HepG2 (cell line): Measurements from ENCODE around the gene DRAP1. TPM values are rescaled to one million over a fixed set of nuclear protein-coding genes. Genes with fewer than 3 reads are reported as not detected.

Source experiments
- ASH2L ChIP-seq: fragments of 300-600, 200-600 bp; sonication (generic); IDR thresholded peaks from 2 replicates; pipeline ENCODE4 v1.7.0; 2017; ENCODE audit warnings: low read depth, mild to moderate bottlenecking, moderate library complexity, mixed read lengths, low read length; ENCODE audit not compliant: insufficient read length
- CBX1 ChIP-seq: IDR thresholded peaks from one replicate; pipeline ENCODE4 v1.6.1; 2016; ENCODE audit warnings: antibody characterized with exemption, low read depth
- CBX5 ChIP-seq: sonication (generic); formaldehyde crosslinking; IDR thresholded peaks from 2 replicates; pipeline ENCODE4 v1.4.0; 2020; ENCODE audit warnings: missing genetic modification reagents, borderline replicate concordance
- CENPX ChIP-seq: sonication (generic); formaldehyde crosslinking; IDR thresholded peaks from 2 replicates; pipeline ENCODE4 v1.9.0; 2021; ENCODE audit warnings: mild to moderate bottlenecking, missing genetic modification reagents, moderate library complexity
- MATR3 ChIP-seq: sonication (generic); formaldehyde crosslinking; IDR thresholded peaks from 2 replicates; pipeline ENCODE4 v1.4.0; 2020; ENCODE audit warnings: missing genetic modification reagents
- NCOA1 ChIP-seq: sonication (generic); formaldehyde crosslinking; IDR thresholded peaks from 2 replicates; pipeline ENCODE4 v1.9.0; 2021; ENCODE audit warnings: missing genetic modification reagents
- NFYB ChIP-seq: sonication (generic); formaldehyde crosslinking; IDR thresholded peaks from 2 replicates; pipeline ENCODE4 v1.4.0; 2020; ENCODE audit warnings: missing genetic modification reagents
- RCOR2 ChIP-seq: IDR thresholded peaks from 2 replicates; pipeline ENCODE4 v1.6.1; 2016; ENCODE audit warnings: missing biosample characterization, missing genetic modification reagents
- SMARCE1 ChIP-seq: fragments of 450-650 bp; IDR thresholded peaks from 2 replicates; pipeline ENCODE4 v1.6.1; 2017; ENCODE audit warnings: borderline replicate concordance
- TBL1XR1 ChIP-seq: fragments of 150-350 bp; IDR thresholded peaks from 2 replicates; pipeline ENCODE4 v1.6.1; 2014; ENCODE audit warnings: borderline replicate concordance, low read length; ENCODE audit not compliant: partially characterized antibody
- ZBTB49 ChIP-seq: sonication (generic); formaldehyde crosslinking; IDR thresholded peaks from 2 replicates; pipeline ENCODE4 v1.4.0; 2020; ENCODE audit warnings: missing genetic modification reagents, borderline replicate concordance
- ZNF124 ChIP-seq: sonication (generic); formaldehyde crosslinking; IDR thresholded peaks from 2 replicates; pipeline ENCODE4 v1.4.0; 2020; ENCODE audit warnings: missing genetic modification reagents
- ZNF20 ChIP-seq: sonication (generic); formaldehyde crosslinking; IDR thresholded peaks from 2 replicates; pipeline ENCODE4 v1.4.0; 2020; ENCODE audit warnings: mild to moderate bottlenecking, moderate library complexity, missing genetic modification reagents
- ZNF383 ChIP-seq: sonication (generic); formaldehyde crosslinking; IDR thresholded peaks from 2 replicates; pipeline ENCODE4 v1.4.0; 2020; ENCODE audit warnings: missing genetic modification reagents, mild to moderate bottlenecking, borderline replicate concordance
- ZNF549 ChIP-seq: sonication (generic); formaldehyde crosslinking; IDR thresholded peaks from 2 replicates; pipeline ENCODE4 v1.5.0; 2020; ENCODE audit warnings: missing genetic modification reagents
- ZNF703 ChIP-seq: sonication (generic); formaldehyde crosslinking; IDR thresholded peaks from 2 replicates; pipeline ENCODE4 v1.5.1; 2020; ENCODE audit warnings: missing genetic modification reagents, mild to moderate bottlenecking, moderate library complexity, borderline replicate concordance
- ZNF770 ChIP-seq: sonication (generic); formaldehyde crosslinking; IDR thresholded peaks from 2 replicates; pipeline ENCODE4 v1.5.0; 2020; ENCODE audit warnings: mild to moderate bottlenecking, missing genetic modification reagents
- ZNF850 ChIP-seq: sonication (generic); formaldehyde crosslinking; conservative IDR thresholded peaks from 2 replicates; pipeline ENCODE4 v1.9.0; 2021; ENCODE audit warnings: mild to moderate bottlenecking, missing genetic modification reagents
- ZNF883 ChIP-seq: sonication (generic); formaldehyde crosslinking; IDR thresholded peaks from 2 replicates; pipeline ENCODE4 v1.5.1; 2020; ENCODE audit warnings: mild to moderate bottlenecking, missing genetic modification reagents; ENCODE audit errors: not compliant biosample characterization
- polyA plus RNA-seq, 8 experiments: library from polyadenylated mRNA; depleted of rRNA in 3 of 8; stranded (reverse) in 7 of 8; unstranded in 1 of 8; fragments of >200 nt; fragmentation: Illumina TruSeq in 4 of 8; extraction: Trizol in 4 of 8; gene quantifications; 2 replicates each; pipeline versions ENCODE4 v1.2.1 to v1.2.3, GENCODE V29; 2011 to 2016; ENCODE audit warnings: low read depth in 4 of 8, missing spikeins in 1 of 8, mixed read lengths in 1 of 8; ENCODE audit not compliant: insufficient read depth in 1 of 8
- total RNA-seq, 5 experiments: library from RNA; depleted of rRNA; stranded (reverse); fragments of >200 nt; fragmentation: Illumina TruSeq; extraction: Trizol; gene quantifications; 2 replicates each; pipeline ENCODE4 v1.2.3, GENCODE V29; 2016; ENCODE audit warnings: low read depth in 1 of 5
- TF ChIP-seq, protein P1 (sequence below): conservative IDR thresholded peaks from 2 replicates; pipeline ENCODE4 v1.6.1; 2018; ENCODE audit warnings: missing genetic modification reagents
- TF ChIP-seq, protein P2 (sequence below): sonication (generic); formaldehyde crosslinking; IDR thresholded peaks from 2 replicates; pipeline ENCODE4 v1.8.1; 2022; ENCODE audit warnings: mild to moderate bottlenecking, missing genetic modification reagents
- TF ChIP-seq, protein P3 (sequence below): sonication (generic); formaldehyde crosslinking; IDR thresholded peaks from 2 replicates; pipeline ENCODE4 v1.5.0; 2020; ENCODE audit warnings: missing genetic modification reagents

DRAP1 gene
- total and polyA plus RNA-seq, 2 of the 13 experiments (the other 11 are each of a cell fraction or from before 2014, with no cell fraction given), result 46.8 to 52.3 TPM

DNA sequence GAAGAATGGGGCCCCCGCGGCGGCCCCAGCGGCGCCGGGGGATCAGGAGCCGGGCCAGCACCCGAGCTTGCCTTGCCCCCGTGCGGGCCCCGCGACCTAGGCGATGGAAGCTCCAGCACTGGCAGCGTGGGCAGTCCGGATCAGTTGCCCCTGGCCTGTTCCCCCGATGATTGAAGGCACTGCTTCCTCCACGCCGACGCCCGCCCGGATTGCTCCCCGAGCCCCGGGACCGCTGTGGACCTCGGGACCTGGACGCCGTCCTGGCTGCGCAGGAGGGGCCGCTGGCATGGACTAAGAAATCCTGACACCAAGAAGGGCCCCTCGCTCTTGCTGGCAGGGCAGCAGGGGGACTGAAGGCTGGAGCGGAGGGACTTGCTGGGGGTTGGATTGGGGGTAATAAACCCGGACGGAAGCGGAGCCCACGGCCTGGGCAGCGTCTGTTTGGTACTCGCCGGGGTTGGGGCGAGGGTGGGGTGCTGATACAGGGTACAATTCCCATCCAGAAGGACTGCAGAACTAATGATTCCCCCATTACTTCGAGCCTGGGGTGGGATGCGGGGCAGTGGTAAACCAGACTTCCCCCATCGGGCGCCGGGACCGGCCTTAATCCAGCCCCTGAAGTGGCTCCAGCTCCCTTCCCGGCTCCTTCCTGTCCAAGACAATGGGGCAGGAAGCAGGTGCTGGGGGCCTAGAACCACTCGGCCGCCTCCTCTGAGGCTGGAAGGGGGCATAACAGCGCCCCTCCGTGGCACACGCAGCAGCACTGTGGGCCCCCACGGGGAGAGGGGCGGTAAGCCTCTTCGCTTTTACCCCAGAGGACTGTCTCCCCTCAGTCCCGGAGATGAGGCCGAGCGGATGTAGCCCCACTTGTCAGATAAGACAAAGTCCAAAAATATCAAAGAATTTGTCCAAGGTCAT is 27.7 kb upstream of the DRAP1 start (continued):
- TF ChIP-seq ZNF770 (CRISPR knock-in tag) (no peak), ZNF383 (no peak), ZNF703 (CRISPR knock-in tag) (0 out of 2 replicates have a peak, but pooled peaks have one; percentile 17), ZNF883 (CRISPR knock-in tag) (peak; percentile 24), ZNF850 (CRISPR knock-in tag) (no peak), NFYB (CRISPR knock-in tag) (no peak), ASH2L (no peak), ZNF549 (no peak), CBX1 (peak; percentile 21), ZNF124 (CRISPR knock-in tag) (no peak), RCOR2 (CRISPR knock-in tag) (no peak; the same call in 1 of the 2 replicates), CENPX (no peak), NCOA1 (CRISPR knock-in tag) (no peak; the same call in 1 of the 2 replicates), TBL1XR1 (no peak), MATR3 (CRISPR knock-in tag) (no peak), ZNF20 (no peak), SMARCE1 (no peak), CBX5 (no peak), ZBTB49 (no peak)
- TF ChIP-seq, protein P1, sequence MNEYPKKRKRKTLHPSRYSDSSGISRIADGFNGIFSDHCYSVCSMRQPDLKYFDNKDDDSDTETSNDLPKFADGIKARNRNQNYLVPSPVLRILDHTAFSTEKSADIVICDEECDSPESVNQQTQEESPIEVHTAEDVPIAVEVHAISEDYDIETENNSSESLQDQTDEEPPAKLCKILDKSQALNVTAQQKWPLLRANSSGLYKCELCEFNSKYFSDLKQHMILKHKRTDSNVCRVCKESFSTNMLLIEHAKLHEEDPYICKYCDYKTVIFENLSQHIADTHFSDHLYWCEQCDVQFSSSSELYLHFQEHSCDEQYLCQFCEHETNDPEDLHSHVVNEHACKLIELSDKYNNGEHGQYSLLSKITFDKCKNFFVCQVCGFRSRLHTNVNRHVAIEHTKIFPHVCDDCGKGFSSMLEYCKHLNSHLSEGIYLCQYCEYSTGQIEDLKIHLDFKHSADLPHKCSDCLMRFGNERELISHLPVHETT (CRISPR knock-in tag), result no peak
- TF ChIP-seq, protein P2, sequence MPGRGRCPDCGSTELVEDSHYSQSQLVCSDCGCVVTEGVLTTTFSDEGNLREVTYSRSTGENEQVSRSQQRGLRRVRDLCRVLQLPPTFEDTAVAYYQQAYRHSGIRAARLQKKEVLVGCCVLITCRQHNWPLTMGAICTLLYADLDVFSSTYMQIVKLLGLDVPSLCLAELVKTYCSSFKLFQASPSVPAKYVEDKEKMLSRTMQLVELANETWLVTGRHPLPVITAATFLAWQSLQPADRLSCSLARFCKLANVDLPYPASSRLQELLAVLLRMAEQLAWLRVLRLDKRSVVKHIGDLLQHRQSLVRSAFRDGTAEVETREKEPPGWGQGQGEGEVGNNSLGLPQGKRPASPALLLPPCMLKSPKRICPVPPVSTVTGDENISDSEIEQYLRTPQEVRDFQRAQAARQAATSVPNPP, result no peak
- TF ChIP-seq, protein P3, sequence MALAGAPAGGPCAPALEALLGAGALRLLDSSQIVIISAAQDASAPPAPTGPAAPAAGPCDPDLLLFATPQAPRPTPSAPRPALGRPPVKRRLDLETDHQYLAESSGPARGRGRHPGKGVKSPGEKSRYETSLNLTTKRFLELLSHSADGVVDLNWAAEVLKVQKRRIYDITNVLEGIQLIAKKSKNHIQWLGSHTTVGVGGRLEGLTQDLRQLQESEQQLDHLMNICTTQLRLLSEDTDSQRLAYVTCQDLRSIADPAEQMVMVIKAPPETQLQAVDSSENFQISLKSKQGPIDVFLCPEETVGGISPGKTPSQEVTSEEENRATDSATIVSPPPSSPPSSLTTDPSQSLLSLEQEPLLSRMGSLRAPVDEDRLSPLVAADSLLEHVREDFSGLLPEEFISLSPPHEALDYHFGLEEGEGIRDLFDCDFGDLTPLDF, result no peak
